Measurements from ENCODE around the gene SP6.
A peak's percentile ranks its signal among the peaks of the same experiment; 100 is the strongest.

Gene SP6

DNA sequence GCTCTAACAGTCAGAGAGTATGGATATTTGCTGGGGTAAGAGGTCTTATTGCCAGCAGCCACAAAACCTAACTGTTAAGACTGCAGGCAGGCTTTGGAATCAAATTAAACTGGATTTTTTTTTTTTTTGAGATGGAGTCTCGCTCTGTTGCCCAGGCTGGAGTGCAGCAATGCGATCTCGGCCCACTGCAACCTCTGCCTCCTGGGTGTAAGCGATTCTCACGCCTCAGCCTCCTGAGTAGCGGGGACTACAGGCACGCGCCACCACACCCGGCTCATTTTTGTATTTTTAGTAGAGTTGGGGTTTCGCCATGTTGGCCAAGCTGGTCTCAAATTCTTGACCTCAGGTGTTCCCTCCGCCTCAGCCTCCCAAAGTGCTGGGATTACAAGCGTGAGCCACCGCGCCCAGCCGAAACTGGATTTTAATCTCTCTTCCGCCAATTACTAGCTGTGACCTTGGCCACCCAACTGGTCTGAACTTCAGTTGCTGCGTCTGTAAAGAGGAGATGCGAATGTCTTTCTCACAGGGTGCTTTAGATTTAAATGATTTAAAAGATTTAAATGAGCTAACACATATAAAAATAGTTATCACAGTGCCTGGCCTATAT is 20.5 kb downstream of the SP6 start:
- Histone ChIP-seq H3K9ac (ENCODE audit: low read depth, low read length) (peak overlapping the region; percentile 67; the same call in 1 of the 2 replicates), H3K4me1 (ENCODE audit: control insufficient read depth, insufficient read depth, low read length) (0 out of 2 replicates have a peak, but pooled peaks cover 5% of the 10 kb centered on the region), H3K27ac (ENCODE audit: low read depth, low read length) (peak overlapping the region; percentile 84), H3K4me3 (ENCODE audit: low read depth, low read length) (peak overlapping the region; percentile 96), H3K9me3 (ENCODE audit: control insufficient read depth, insufficient read depth, low read length) (no peaks in the 10 kb centered on the region), H3K27me3 (ENCODE audit: control insufficient read depth, insufficient read depth, low read length) (no peaks in the 10 kb centered on the region), H3K36me3 (ENCODE audit: control insufficient read depth, insufficient read depth, low read length) (peaks cover 28% of the 10 kb centered on the region)

DNA sequence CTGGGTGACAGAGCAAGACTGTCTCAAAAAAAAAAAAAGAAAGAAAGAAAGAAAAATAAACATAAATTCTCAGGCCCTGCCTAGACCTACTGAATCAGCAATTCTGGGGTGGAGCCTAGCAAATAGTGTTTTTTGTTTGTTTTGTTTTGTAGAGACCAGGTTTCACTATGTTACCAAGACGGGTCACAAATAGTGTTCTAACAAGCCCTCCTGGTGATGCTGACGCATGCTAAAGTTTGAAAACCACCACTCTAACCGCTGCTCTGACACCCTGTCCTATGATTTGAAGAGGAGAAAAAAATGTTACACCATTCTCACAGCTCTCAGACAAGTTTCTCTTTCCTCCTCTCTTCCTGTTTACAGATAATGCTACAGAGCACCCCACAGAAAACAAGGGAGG is 21.1 kb downstream of the SP6 start:
- no peaks in the 10 kb centered on the region for H3K9me3 ChIP-seq (ENCODE audit: control insufficient read depth, insufficient read depth, low read length)
- no peak overlapping the region for H3K9ac ChIP-seq (ENCODE audit: low read depth, low read length)

GRCh38 chr17:47823519-47823918 is 27.4 kb downstream of the SP6 start:
- H3K4me1 ChIP-seq (ENCODE audit: control insufficient read depth, insufficient read depth, low read length): peaks cover 7% of the 10 kb centered on the region
- H3K9me3 ChIP-seq (ENCODE audit: control insufficient read depth, insufficient read depth, low read length): no peaks in the 10 kb centered on the region
- no peak overlapping the region for H3K4me3 ChIP-seq (ENCODE audit: low read depth, low read length)
- no peak overlapping the region for H3K27ac ChIP-seq (ENCODE audit: low read depth, low read length)
- H3K27me3 ChIP-seq (ENCODE audit: control insufficient read depth, insufficient read depth, low read length): no peaks in the 10 kb centered on the region
- H3K36me3 ChIP-seq (ENCODE audit: control insufficient read depth, insufficient read depth, low read length): peaks cover 39% of the 10 kb centered on the region
- H3K9ac ChIP-seq (ENCODE audit: low read depth, low read length): no peak overlapping the region

More for the DNA sequence above, 21.1 kb downstream of the SP6 start:
- Histone ChIP-seq H3K4me3 (ENCODE audit: low read depth, low read length) (no peak overlapping the region), H3K27me3 (ENCODE audit: control insufficient read depth, insufficient read depth, low read length) (no peaks in the 10 kb centered on the region), H3K27ac (ENCODE audit: low read depth, low read length) (no peak overlapping the region), H3K36me3 (ENCODE audit: control insufficient read depth, insufficient read depth, low read length) (peaks cover 31% of the 10 kb centered on the region), H3K4me1 (ENCODE audit: control insufficient read depth, insufficient read depth, low read length) (0 out of 2 replicates have a peak, but pooled peaks cover 5% of the 10 kb centered on the region)

- H3K9ac ChIP-seq (ENCODE audit: low read depth, low read length): no peak overlapping the region
- peak overlapping the region; percentile 7 for H3K27ac ChIP-seq (ENCODE audit: low read depth, low read length)
- no peak overlapping the region for H3K4me3 ChIP-seq (ENCODE audit: low read depth, low read length)
- H3K27me3 ChIP-seq (ENCODE audit: control insufficient read depth, insufficient read depth, low read length): no peaks in the 10 kb centered on the region
- peaks cover 7% of the 10 kb centered on the region for H3K4me1 ChIP-seq (ENCODE audit: control insufficient read depth, insufficient read depth, low read length)
- peaks cover 33% of the 10 kb centered on the region for H3K36me3 ChIP-seq (ENCODE audit: control insufficient read depth, insufficient read depth, low read length)
- no peaks in the 10 kb centered on the region for H3K9me3 ChIP-seq (ENCODE audit: control insufficient read depth, insufficient read depth, low read length)
Observed at GRCh38 chr17:47822785-47823184, 28.2 kb downstream of the SP6 start.

DNA sequence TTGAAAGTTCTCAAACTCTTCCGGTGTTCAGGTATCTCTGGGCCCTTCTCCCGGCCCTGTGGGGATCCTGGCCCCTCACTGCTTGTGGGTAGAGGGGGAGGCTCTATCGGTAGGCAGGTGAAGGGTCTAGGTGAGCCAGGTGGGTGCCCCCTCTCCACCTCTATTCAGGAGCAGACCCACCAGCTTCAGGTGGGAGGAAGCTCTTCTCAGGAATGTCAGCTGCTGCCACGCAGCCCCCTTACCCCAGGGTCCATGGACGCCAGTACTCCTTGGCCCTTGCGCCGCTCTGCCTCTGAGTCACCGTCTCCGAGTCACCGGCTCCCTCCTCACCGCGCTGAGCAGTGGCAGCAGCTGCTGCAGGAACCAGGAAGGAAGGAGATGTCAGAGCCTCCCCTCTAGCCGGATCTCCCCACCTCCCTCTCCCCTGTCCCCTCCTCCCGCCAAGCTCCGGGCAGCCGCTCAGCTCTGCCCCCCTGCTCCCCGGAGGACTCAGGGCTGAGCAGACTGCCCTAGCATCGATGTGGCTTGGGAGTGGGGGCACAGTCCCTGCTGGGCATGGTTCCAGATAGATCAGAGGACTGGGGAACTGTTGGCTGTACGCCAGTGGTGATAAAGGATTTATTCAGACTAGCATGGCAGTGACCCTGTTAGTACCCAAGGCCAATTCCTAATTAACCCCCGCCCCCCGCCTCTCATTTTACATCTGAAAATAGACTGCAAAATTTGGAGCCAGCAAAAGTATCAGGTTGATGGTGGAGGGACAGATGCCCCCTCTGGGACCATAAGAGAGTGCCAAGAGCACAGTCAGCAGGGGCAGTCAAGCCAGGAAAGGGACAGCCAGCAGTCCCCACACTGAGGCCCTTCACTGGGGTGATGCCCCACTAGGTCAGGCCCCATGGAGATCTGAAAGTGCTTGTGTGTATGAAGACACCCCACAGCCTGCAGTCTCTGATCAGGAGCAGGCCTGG is 29.3 kb downstream of the SP6 start, which contains the start of gene OSBPL7:
OSBPL7 (minus strand) TSS at position 371 of the 968 bp plus-strand sequence. CDS start 1,516 bp downstream, outside the sequence.
- Histone ChIP-seq H3K9ac (ENCODE audit: low read depth, low read length) (peak within 1 kb of the TSS; percentile 36; the same call in 1 of the 2 replicates), H3K4me3 (ENCODE audit: low read depth, low read length) (peak within 1 kb of the TSS; percentile 93), H3K27me3 (ENCODE audit: control insufficient read depth, insufficient read depth, low read length) (no peaks in the 10 kb centered on the region), H3K4me1 (ENCODE audit: control insufficient read depth, insufficient read depth, low read length) (peaks cover 7% of the 10 kb centered on the region), H3K27ac (ENCODE audit: low read depth, low read length) (peak within 1 kb of the TSS; percentile 59), H3K9me3 (ENCODE audit: control insufficient read depth, insufficient read depth, low read length) (no peaks in the 10 kb centered on the region), H3K36me3 (ENCODE audit: control insufficient read depth, insufficient read depth, low read length) (peaks cover 27% of the 10 kb centered on the region)

- H3K27ac ChIP-seq (ENCODE audit: low read depth, low read length): peak overlapping the region; percentile 59
- H3K9ac ChIP-seq (ENCODE audit: low read depth, low read length): peak overlapping the region; percentile 36; the same call in 1 of the 2 replicates
- peaks cover 24% of the 10 kb centered on the region for H3K36me3 ChIP-seq (ENCODE audit: control insufficient read depth, insufficient read depth, low read length)
- H3K27me3 ChIP-seq (ENCODE audit: control insufficient read depth, insufficient read depth, low read length): no peaks in the 10 kb centered on the region
- peak overlapping the region; percentile 93 for H3K4me3 ChIP-seq (ENCODE audit: low read depth, low read length)
- H3K4me1 ChIP-seq (ENCODE audit: control insufficient read depth, insufficient read depth, low read length): peaks cover 7% of the 10 kb centered on the region
- H3K9me3 ChIP-seq (ENCODE audit: control insufficient read depth, insufficient read depth, low read length): no peaks in the 10 kb centered on the region
Observed at GRCh38 chr17:47821031-47821423, 29.9 kb downstream of the SP6 start.

DNA sequence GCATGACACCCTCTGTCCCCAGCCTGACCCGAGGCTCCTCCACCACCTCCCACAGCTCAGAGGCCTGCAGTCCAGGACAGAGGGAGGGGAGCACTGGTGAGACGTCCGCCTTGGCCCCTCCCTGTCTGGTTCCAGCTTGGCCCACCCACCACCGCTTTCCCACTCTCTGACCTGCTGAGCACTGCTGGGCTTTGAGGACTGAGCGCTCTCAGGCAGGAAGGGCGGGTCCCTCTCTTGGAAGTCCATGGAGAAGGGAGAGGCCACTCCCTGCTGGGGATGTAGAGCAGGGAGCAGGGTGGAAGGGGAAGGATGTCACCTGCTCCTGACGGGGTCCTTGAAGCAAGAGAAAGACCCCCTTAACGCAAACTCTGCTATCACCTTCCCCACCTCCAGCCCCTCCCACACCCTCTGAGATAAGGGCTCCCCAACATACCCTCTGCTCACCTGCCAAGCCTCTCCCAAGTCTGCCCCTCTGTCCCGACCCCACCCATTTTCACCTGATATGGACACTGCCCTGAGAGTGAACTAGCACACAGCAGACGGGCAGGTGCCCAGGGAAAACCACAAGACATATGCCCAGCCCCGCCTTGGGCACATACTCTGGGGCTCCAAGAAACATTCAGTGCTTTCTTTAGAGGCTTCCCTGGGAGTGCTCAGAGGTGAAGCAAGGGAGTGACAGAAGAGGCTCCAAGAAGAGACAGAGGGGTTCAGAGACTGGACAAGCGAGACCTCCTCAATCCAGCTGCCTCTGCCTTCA is 30.8 kb downstream of the SP6 start:
- H3K27ac ChIP-seq (ENCODE audit: low read depth, low read length): no peak overlapping the region
- H3K4me1 ChIP-seq (ENCODE audit: control insufficient read depth, insufficient read depth, low read length): peaks cover 7% of the 10 kb centered on the region
- no peaks in the 10 kb centered on the region for H3K9me3 ChIP-seq (ENCODE audit: control insufficient read depth, insufficient read depth, low read length)
- peaks cover 18% of the 10 kb centered on the region for H3K36me3 ChIP-seq (ENCODE audit: control insufficient read depth, insufficient read depth, low read length)
- no peak overlapping the region for H3K9ac ChIP-seq (ENCODE audit: low read depth, low read length)
- 0 out of 2 replicates have a peak overlapping the region, but pooled peaks have one; percentile 93 for H3K4me3 ChIP-seq (ENCODE audit: low read depth, low read length)
- no peaks in the 10 kb centered on the region for H3K27me3 ChIP-seq (ENCODE audit: control insufficient read depth, insufficient read depth, low read length)

DNA sequence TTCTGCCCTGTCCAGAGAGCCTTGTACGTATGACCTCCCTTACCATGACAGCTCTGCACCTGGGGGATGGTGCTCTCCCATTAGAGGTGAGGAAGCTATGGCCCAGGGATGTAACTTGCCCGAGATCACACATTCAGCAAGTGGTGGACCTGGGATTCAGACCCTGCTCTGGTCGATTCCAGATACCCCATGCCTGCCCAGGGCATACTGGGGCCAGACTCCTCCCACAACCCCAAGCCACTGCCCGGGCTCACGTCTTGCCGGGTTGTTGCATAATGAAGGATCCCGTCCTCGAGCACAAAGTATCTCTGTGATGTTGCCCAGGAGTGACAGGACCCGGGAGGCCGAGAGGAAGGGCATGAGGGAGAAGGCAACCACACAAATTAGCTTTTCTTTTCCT is 31.5 kb downstream of the SP6 start:
- H3K27me3 ChIP-seq (ENCODE audit: control insufficient read depth, insufficient read depth, low read length): no peaks in the 10 kb centered on the region
- H3K4me3 ChIP-seq (ENCODE audit: low read depth, low read length): no peak overlapping the region
- H3K27ac ChIP-seq (ENCODE audit: low read depth, low read length): no peak overlapping the region
- H3K4me1 ChIP-seq (ENCODE audit: control insufficient read depth, insufficient read depth, low read length): peaks cover 7% of the 10 kb centered on the region
- peaks cover 15% of the 10 kb centered on the region for H3K36me3 ChIP-seq (ENCODE audit: control insufficient read depth, insufficient read depth, low read length)
- no peak overlapping the region for H3K9ac ChIP-seq (ENCODE audit: low read depth, low read length)
- H3K9me3 ChIP-seq (ENCODE audit: control insufficient read depth, insufficient read depth, low read length): no peaks in the 10 kb centered on the region

GRCh38 chr17:47818002-47818695 is 32.8 kb downstream of the SP6 start:
- no peak overlapping the region for H3K27ac ChIP-seq (ENCODE audit: low read depth, low read length)
- peaks cover 7% of the 10 kb centered on the region for H3K4me1 ChIP-seq (ENCODE audit: control insufficient read depth, insufficient read depth, low read length)
- H3K36me3 ChIP-seq (ENCODE audit: control insufficient read depth, insufficient read depth, low read length): peaks cover 5% of the 10 kb centered on the region; the same call in 1 of the 2 replicates
- no peaks in the 10 kb centered on the region for H3K27me3 ChIP-seq (ENCODE audit: control insufficient read depth, insufficient read depth, low read length)
- no peaks in the 10 kb centered on the region for H3K9me3 ChIP-seq (ENCODE audit: control insufficient read depth, insufficient read depth, low read length)
- H3K9ac ChIP-seq (ENCODE audit: low read depth, low read length): no peak overlapping the region
- no peak overlapping the region for H3K4me3 ChIP-seq (ENCODE audit: low read depth, low read length)

DNA sequence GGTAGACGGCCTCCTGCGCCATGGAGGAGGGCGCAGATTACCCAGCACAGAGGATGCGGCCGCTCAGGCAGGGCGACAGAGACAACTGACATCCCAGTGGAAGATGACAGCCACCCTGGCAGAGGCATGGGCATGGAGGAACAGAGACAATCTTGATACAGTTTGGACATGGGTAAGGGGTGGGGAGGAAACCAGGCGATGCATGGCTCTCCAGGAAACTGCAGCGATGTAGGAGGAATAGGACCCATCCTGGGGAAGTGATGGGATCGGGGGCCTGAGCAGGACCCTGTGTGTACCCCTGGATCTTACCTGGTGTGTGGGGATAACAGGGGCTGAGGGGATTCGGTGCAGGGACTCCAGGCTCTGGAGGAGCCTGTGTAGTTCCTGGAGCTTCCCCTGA is 34.0 kb downstream of the SP6 start:
- Histone ChIP-seq H3K36me3 (ENCODE audit: control insufficient read depth, insufficient read depth, low read length) (peaks cover 5% of the 10 kb centered on the region; the same call in 1 of the 2 replicates), H3K4me1 (ENCODE audit: control insufficient read depth, insufficient read depth, low read length) (peaks cover 2% of the 10 kb centered on the region), H3K4me3 (ENCODE audit: low read depth, low read length) (no peak overlapping the region), H3K9ac (ENCODE audit: low read depth, low read length) (no peak overlapping the region), H3K27ac (ENCODE audit: low read depth, low read length) (no peak overlapping the region), H3K9me3 (ENCODE audit: control insufficient read depth, insufficient read depth, low read length) (no peaks in the 10 kb centered on the region), H3K27me3 (ENCODE audit: control insufficient read depth, insufficient read depth, low read length) (no peaks in the 10 kb centered on the region)

All from HUES48 (cell line).